Panc1 (cell line): ENCODE results near the gene PRLHR.

Experiments used
- POLR2AphosphoS5 ChIP-seq: IDR thresholded peaks from 2 replicates; pipeline ENCODE4 v1.6.1; 2012; ENCODE audit warnings: mild to moderate bottlenecking, low read depth, low read length, moderate library complexity
- SIN3A ChIP-seq: IDR thresholded peaks from 2 replicates; pipeline ENCODE4 v1.6.1; 2012; ENCODE audit warnings: low read depth, mild to moderate bottlenecking, low read length, moderate library complexity, borderline replicate concordance; ENCODE audit not compliant: insufficient read depth
- TCF7L2 ChIP-seq: IDR thresholded peaks from 2 replicates; pipeline ENCODE4 v1.6.1; 2011; ENCODE audit warnings: mild to moderate bottlenecking, low read depth, low read length, inconsistent platforms
- TF ChIP-seq, protein P1 (sequence below): fragments of 450-650 bp; IDR thresholded peaks from 2 replicates; pipeline ENCODE4 v1.5.1; 2017; ENCODE audit warnings: mild to moderate bottlenecking
- TF ChIP-seq, protein P2 (sequence below), 2 experiments: IDR thresholded peaks; 2 replicates each; pipeline ENCODE4 v1.6.1; 2011 to 2012; ENCODE audit warnings: low read depth in 2 of 2, control low read depth in 1 of 2, low read length in 1 of 2, mild to moderate bottlenecking in 1 of 2, moderate library complexity in 1 of 2; ENCODE audit not compliant: insufficient read depth in 1 of 2

DNA sequence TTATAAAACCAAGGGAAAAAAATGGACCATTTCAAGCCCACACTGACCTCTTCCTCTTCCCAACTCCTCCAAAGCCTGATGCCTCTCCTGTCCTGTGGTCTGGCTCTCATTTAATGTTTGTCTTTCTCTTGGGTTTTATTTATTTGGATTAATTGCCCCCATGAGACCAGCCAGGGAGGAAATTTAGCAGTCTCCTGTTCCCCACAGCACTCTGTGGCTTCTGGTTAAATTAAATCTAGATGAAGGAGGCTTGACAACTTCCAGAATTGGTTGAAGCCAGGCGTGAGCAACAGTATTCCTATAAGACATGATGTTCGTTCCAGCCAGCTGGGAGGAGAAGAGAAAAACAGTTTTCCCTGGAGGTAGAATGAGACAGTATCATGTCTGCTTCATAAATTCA lies 15.1 kb upstream of the PRLHR start:
- TF ChIP-seq, protein P1, sequence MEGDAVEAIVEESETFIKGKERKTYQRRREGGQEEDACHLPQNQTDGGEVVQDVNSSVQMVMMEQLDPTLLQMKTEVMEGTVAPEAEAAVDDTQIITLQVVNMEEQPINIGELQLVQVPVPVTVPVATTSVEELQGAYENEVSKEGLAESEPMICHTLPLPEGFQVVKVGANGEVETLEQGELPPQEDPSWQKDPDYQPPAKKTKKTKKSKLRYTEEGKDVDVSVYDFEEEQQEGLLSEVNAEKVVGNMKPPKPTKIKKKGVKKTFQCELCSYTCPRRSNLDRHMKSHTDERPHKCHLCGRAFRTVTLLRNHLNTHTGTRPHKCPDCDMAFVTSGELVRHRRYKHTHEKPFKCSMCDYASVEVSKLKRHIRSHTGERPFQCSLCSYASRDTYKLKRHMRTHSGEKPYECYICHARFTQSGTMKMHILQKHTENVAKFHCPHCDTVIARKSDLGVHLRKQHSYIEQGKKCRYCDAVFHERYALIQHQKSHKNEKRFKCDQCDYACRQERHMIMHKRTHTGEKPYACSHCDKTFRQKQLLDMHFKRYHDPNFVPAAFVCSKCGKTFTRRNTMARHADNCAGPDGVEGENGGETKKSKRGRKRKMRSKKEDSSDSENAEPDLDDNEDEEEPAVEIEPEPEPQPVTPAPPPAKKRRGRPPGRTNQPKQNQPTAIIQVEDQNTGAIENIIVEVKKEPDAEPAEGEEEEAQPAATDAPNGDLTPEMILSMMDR = no peak
- TF ChIP-seq POLR2AphosphoS5 (no peak), TCF7L2 (no peak), SIN3A (no peak)
- TF ChIP-seq, protein P2, sequence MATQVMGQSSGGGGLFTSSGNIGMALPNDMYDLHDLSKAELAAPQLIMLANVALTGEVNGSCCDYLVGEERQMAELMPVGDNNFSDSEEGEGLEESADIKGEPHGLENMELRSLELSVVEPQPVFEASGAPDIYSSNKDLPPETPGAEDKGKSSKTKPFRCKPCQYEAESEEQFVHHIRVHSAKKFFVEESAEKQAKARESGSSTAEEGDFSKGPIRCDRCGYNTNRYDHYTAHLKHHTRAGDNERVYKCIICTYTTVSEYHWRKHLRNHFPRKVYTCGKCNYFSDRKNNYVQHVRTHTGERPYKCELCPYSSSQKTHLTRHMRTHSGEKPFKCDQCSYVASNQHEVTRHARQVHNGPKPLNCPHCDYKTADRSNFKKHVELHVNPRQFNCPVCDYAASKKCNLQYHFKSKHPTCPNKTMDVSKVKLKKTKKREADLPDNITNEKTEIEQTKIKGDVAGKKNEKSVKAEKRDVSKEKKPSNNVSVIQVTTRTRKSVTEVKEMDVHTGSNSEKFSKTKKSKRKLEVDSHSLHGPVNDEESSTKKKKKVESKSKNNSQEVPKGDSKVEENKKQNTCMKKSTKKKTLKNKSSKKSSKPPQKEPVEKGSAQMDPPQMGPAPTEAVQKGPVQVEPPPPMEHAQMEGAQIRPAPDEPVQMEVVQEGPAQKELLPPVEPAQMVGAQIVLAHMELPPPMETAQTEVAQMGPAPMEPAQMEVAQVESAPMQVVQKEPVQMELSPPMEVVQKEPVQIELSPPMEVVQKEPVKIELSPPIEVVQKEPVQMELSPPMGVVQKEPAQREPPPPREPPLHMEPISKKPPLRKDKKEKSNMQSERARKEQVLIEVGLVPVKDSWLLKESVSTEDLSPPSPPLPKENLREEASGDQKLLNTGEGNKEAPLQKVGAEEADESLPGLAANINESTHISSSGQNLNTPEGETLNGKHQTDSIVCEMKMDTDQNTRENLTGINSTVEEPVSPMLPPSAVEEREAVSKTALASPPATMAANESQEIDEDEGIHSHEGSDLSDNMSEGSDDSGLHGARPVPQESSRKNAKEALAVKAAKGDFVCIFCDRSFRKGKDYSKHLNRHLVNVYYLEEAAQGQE (IDR thresholded peaks at IDR 0.05; ENCODE audit: insufficient read depth in 1 of 2, low read depth in 2 of 2, low read length in 1 of 2) = no peak
